ENCODE measurements around the gene EDARADD. TPM values are rescaled to one million over a fixed set of nuclear protein-coding genes. Genes with fewer than 3 reads are reported as not detected.

Gene EDARADD
- total RNA-seq, 1 donor from 2014 or later = 0.59 TPM

GRCh38 chr1:236530286-236530685 is 136.2 kb downstream of the EDARADD start:
- H3K27ac Mint-ChIP-seq (ENCODE audit: unreplicated experiment) = no peak overlapping the region

GRCh38 chr1:236530959-236531358 is 136.9 kb downstream of the EDARADD start:
- TF ChIP-seq CTCF (IDR thresholded peaks at IDR 0.05) = no peak
- Mint-ChIP-seq H3K36me3 (ENCODE audit: unreplicated experiment) (peaks cover 7% of the 10 kb centered on the region), H3K4me3 (ENCODE audit: unreplicated experiment) (no peak overlapping the region), H3K27me3 (ENCODE audit: unreplicated experiment) (no peaks in the 10 kb centered on the region), H3K9me3 (ENCODE audit: unreplicated experiment) (no peaks in the 10 kb centered on the region), H3K27ac (ENCODE audit: unreplicated experiment) (no peak overlapping the region), H3K4me1 (ENCODE audit: unreplicated experiment) (peaks cover 9% of the 10 kb centered on the region)
- no peak for DNase-seq (ENCODE audit: extremely low spot score, unreplicated experiment)

More at GRCh38 chr1:236530286-236530685, 136.2 kb downstream of the EDARADD start:
- no peak for TF ChIP-seq CTCF (IDR thresholded peaks at IDR 0.05)
- DNase-seq (ENCODE audit: extremely low spot score, unreplicated experiment) = no peak
- H3K4me3 Mint-ChIP-seq (ENCODE audit: unreplicated experiment) = no peak overlapping the region
- H3K36me3 Mint-ChIP-seq (ENCODE audit: unreplicated experiment) = peaks cover 7% of the 10 kb centered on the region
- peaks cover 9% of the 10 kb centered on the region for H3K4me1 Mint-ChIP-seq (ENCODE audit: unreplicated experiment)
- H3K9me3 Mint-ChIP-seq (ENCODE audit: unreplicated experiment) = no peaks in the 10 kb centered on the region
- no peaks in the 10 kb centered on the region for H3K27me3 Mint-ChIP-seq (ENCODE audit: unreplicated experiment)

GRCh38 chr1:236532850-236533249 is 138.8 kb downstream of the EDARADD start:
- Mint-ChIP-seq H3K27me3 (ENCODE audit: unreplicated experiment) (no peaks in the 10 kb centered on the region), H3K27ac (ENCODE audit: unreplicated experiment) (no peak overlapping the region), H3K4me1 (ENCODE audit: unreplicated experiment) (peaks cover 9% of the 10 kb centered on the region), H3K36me3 (ENCODE audit: unreplicated experiment) (peaks cover 7% of the 10 kb centered on the region), H3K9me3 (ENCODE audit: unreplicated experiment) (no peaks in the 10 kb centered on the region), H3K4me3 (ENCODE audit: unreplicated experiment) (no peak overlapping the region)
- no peak for DNase-seq (ENCODE audit: extremely low spot score, unreplicated experiment)
- no peak for TF ChIP-seq CTCF (IDR thresholded peaks at IDR 0.05)

GRCh38 chr1:236534151-236534651 is 140.1 kb downstream of the EDARADD start:
- H3K36me3 Mint-ChIP-seq (ENCODE audit: unreplicated experiment) = peaks cover 10% of the 10 kb centered on the region
- DNase-seq (ENCODE audit: extremely low spot score, unreplicated experiment) = no peak
- no peak overlapping the region for H3K4me3 Mint-ChIP-seq (ENCODE audit: unreplicated experiment)
- TF ChIP-seq CTCF (IDR thresholded peaks at IDR 0.05) = no peak
- no peaks in the 10 kb centered on the region for H3K9me3 Mint-ChIP-seq (ENCODE audit: unreplicated experiment)
- H3K4me1 Mint-ChIP-seq (ENCODE audit: unreplicated experiment) = peaks cover 5% of the 10 kb centered on the region
- no peak overlapping the region for H3K27ac Mint-ChIP-seq (ENCODE audit: unreplicated experiment)
- H3K27me3 Mint-ChIP-seq (ENCODE audit: unreplicated experiment) = no peaks in the 10 kb centered on the region

Other genes starting within 250 kb of the EDARADD start
- 4.8 and 4.9 TPM in 2 replicates for gene ERO1B, start 112.3 kb upstream of the EDARADD start, total RNA-seq
- 30.0 and 32.4 TPM in 2 replicates for gene LGALS8, start 129.7 kb downstream of the EDARADD start, total RNA-seq
- 30.9 and 34.6 TPM in 2 replicates for gene HEATR1, start 210.2 kb downstream of the EDARADD start, total RNA-seq

Data from osteocyte (in vitro differentiated cells).